ENCODE data around the gene CSTF1.

DNA sequence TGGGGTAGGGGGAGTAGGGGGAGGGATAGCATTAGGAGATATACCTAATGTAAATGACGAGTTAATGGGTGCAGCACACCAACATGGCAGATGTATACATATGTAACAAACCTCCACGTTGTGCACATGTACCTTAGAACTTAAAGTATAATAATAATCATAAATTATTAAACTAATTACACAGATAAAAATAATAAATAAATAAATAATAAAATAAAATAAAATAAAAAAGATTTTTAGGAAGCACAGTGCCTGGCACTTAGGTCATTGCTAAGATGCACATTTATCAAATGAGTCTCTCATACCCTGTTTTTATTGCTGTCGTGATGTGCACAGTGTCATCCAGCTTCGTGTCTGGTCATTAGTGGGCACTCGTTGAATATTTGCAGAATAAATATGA, 57.0 kb downstream of the CSTF1 start:
- no peak for TF ChIP-seq POLR2A (IDR thresholded peaks at IDR 0.05; ENCODE audit: low read depth, low read length)
- no peak for TF ChIP-seq POLR2AphosphoS5 (IDR thresholded peaks at IDR 0.05; ENCODE audit: low read depth, low read length)
- no peak for TF ChIP-seq POU2F2 (IDR thresholded peaks at IDR 0.05; ENCODE audit: low read depth, low read length)
- TF ChIP-seq TAF1 (IDR thresholded peaks at IDR 0.05; ENCODE audit: low read depth, low read length): no peak
